DOHH2 (cell line): ENCODE data around the gene JPH2.

ENCODE experiments used
- EZH2phosphoT487 ChIP-seq: fragments of 200-600 bp; sonication (generic); IDR thresholded peaks from 2 replicates; pipeline ENCODE4 v1.6.1; 2017; ENCODE audit warnings: borderline replicate concordance, mild to moderate bottlenecking, antibody characterized with exemption, low read length, moderate library complexity, mixed read lengths
- TF ChIP-seq, protein P1 (sequence below): fragments of 200-600 bp; sonication (generic); IDR thresholded peaks from one replicate; pipeline ENCODE4 v1.5.1; 2014; ENCODE audit warnings: antibody characterized with exemption, mild to moderate bottlenecking, low read depth, low read length; ENCODE audit not compliant: poor library complexity, severe bottlenecking

DNA sequence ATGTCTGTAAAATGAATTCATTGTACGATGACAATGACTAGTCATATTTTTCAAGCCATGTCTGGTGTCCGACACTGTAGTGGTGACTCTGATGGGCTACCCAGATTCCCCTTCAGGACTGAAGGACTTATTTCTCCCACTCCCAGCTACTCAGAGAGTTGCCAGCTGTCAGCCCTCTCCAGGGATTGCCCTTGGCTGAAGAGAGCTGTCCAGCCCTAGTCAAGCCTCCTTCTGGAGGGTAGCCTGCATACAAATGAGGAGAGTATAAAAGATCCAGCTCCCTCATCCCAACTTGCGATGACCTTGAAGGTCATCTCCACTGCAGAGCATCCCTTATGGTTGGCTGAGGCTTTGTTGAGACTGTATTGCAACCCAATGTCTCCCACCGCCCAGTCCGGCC, 29.9 kb downstream of the JPH2 start:
- TF ChIP-seq, protein P1, sequence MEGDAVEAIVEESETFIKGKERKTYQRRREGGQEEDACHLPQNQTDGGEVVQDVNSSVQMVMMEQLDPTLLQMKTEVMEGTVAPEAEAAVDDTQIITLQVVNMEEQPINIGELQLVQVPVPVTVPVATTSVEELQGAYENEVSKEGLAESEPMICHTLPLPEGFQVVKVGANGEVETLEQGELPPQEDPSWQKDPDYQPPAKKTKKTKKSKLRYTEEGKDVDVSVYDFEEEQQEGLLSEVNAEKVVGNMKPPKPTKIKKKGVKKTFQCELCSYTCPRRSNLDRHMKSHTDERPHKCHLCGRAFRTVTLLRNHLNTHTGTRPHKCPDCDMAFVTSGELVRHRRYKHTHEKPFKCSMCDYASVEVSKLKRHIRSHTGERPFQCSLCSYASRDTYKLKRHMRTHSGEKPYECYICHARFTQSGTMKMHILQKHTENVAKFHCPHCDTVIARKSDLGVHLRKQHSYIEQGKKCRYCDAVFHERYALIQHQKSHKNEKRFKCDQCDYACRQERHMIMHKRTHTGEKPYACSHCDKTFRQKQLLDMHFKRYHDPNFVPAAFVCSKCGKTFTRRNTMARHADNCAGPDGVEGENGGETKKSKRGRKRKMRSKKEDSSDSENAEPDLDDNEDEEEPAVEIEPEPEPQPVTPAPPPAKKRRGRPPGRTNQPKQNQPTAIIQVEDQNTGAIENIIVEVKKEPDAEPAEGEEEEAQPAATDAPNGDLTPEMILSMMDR = no peak
- no peak for TF ChIP-seq EZH2phosphoT487
